ENCODE results near the gene EXO1.

DNA sequence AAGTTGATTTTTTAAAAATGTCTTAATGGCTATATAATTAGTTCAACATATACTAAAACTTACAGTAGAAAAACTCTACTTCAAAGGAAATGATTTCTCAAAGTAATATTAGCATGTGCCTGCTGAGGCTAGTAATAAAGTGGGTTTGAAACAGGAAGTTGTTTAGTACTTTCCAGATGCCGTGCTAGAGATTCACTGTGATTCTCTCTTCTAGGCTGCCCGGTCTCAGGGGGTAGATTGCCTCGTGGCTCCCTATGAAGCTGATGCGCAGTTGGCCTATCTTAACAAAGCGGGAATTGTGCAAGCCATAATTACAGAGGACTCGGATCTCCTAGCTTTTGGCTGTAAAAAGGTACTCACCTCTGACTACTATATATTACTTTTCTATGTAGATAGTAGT is 9.1 kb downstream of the EXO1 start:
- no peak for TF ChIP-seq POLR2A (IDR thresholded peaks at IDR 0.05; ENCODE audit: low read depth)
- TF ChIP-seq, protein P1, sequence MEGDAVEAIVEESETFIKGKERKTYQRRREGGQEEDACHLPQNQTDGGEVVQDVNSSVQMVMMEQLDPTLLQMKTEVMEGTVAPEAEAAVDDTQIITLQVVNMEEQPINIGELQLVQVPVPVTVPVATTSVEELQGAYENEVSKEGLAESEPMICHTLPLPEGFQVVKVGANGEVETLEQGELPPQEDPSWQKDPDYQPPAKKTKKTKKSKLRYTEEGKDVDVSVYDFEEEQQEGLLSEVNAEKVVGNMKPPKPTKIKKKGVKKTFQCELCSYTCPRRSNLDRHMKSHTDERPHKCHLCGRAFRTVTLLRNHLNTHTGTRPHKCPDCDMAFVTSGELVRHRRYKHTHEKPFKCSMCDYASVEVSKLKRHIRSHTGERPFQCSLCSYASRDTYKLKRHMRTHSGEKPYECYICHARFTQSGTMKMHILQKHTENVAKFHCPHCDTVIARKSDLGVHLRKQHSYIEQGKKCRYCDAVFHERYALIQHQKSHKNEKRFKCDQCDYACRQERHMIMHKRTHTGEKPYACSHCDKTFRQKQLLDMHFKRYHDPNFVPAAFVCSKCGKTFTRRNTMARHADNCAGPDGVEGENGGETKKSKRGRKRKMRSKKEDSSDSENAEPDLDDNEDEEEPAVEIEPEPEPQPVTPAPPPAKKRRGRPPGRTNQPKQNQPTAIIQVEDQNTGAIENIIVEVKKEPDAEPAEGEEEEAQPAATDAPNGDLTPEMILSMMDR (IDR thresholded peaks at IDR 0.05) = no peak
- TF ChIP-seq EP300 (IDR thresholded peaks at IDR 0.05) = no peak

All from esophagus muscularis mucosa (tissue), 4 donors.